Measurements from ENCODE around the gene BICD1. TPM values are rescaled to one million over a fixed set of nuclear protein-coding genes. Genes with fewer than 3 reads are reported as not detected.
"Not testable (repeated sequence)": the region's sequence is repeated elsewhere in the genome, so short reads cannot be mapped to it uniquely, and the experiment has no call there.

The BICD1 gene
- polyA plus RNA-seq, 1 experiment, result 7.9 TPM

GRCh38 chr12:32087306-32087705 is 19.3 kb upstream of the BICD1 start:
- DNase-seq (ENCODE audit: low read depth), result no peak
- Histone ChIP-seq H3K36me3 (ENCODE audit: control insufficient read depth, insufficient read depth, low read length) (no peaks in the 10 kb centered on the region), H3K4me3 (ENCODE audit: low read depth, low read length) (no peak overlapping the region), H3K27me3 (ENCODE audit: control insufficient read depth, insufficient read depth, low read length) (no peaks in the 10 kb centered on the region)
- ChIA-PET POLR2A (no interaction called here), CTCF (interaction anchor here (0.7 kb wide), 1 partner anchor 27 kb away, joined by 4 read pairs; no protein-coding TSS in a partner anchor)
- TF ChIP-seq CTCF (IDR thresholded peaks at IDR 0.05; ENCODE audit: insufficient read depth, low read depth, low read length), result no peak

GRCh38 chr12:32089156-32089555 is 17.5 kb upstream of the BICD1 start:
- Histone ChIP-seq H3K27me3 (ENCODE audit: control insufficient read depth, insufficient read depth, low read length) (no peaks in the 10 kb centered on the region), H3K4me3 (ENCODE audit: low read depth, low read length) (no peak overlapping the region), H3K36me3 (ENCODE audit: control insufficient read depth, insufficient read depth, low read length) (no peaks in the 10 kb centered on the region)
- no peak for TF ChIP-seq CTCF (IDR thresholded peaks at IDR 0.05; ENCODE audit: insufficient read depth, low read depth, low read length)
- ChIA-PET CTCF (interaction anchor here (0.9 to 1.6 kb wide), 3 partner anchors 17 to 20 kb away, joined by 3 read pairs; no protein-coding TSS in a partner anchor), POLR2A (no interaction called here)
- DNase-seq (ENCODE audit: low read depth), result no peak

GRCh38 chr12:32089586-32089985 is 17.1 kb upstream of the BICD1 start:
- Histone ChIP-seq H3K36me3 (ENCODE audit: control insufficient read depth, insufficient read depth, low read length) (no peaks in the 10 kb centered on the region), H3K4me3 (ENCODE audit: low read depth, low read length) (no peak overlapping the region), H3K27me3 (ENCODE audit: control insufficient read depth, insufficient read depth, low read length) (no peaks in the 10 kb centered on the region)
- ChIA-PET CTCF (interaction anchor here (0.9 to 1.6 kb wide), 2 partner anchors 18 kb away, joined by 3 read pairs; no protein-coding TSS in a partner anchor), POLR2A (no interaction called here)
- no peak for TF ChIP-seq CTCF (IDR thresholded peaks at IDR 0.05; ENCODE audit: insufficient read depth, low read depth, low read length)
- DNase-seq (ENCODE audit: low read depth), result no peak

- CTCF ChIA-PET, result no interaction called here
- no peak for TF ChIP-seq CTCF (IDR thresholded peaks at IDR 0.05; ENCODE audit: insufficient read depth, low read depth, low read length)
- Histone ChIP-seq H3K27me3 (ENCODE audit: control insufficient read depth, insufficient read depth, low read length) (peaks cover 2% of the 10 kb centered on the region; the same call in 1 of the 2 replicates), H3K4me3 (ENCODE audit: low read depth, low read length) (no peak overlapping the region), H3K36me3 (ENCODE audit: control insufficient read depth, insufficient read depth, low read length) (no peaks in the 10 kb centered on the region)
- POLR2A ChIA-PET, result no interaction called here
- DNase-seq (ENCODE audit: low read depth), result no peak
Measured at GRCh38 chr12:32091696-32092095, 15.0 kb upstream of the BICD1 start.

- Histone ChIP-seq H3K4me3 (ENCODE audit: low read depth, low read length) (no peak overlapping the region), H3K36me3 (ENCODE audit: control insufficient read depth, insufficient read depth, low read length) (no peaks in the 10 kb centered on the region), H3K27me3 (ENCODE audit: control insufficient read depth, insufficient read depth, low read length) (peaks cover 2% of the 10 kb centered on the region; the same call in 1 of the 2 replicates)
- no peak for TF ChIP-seq CTCF (IDR thresholded peaks at IDR 0.05; ENCODE audit: insufficient read depth, low read depth, low read length)
- DNase-seq (ENCODE audit: low read depth), result no peak
- POLR2A ChIA-PET, result no interaction called here
- CTCF ChIA-PET, result no interaction called here
Measured at GRCh38 chr12:32098112-32098511, 8.5 kb upstream of the BICD1 start.

GRCh38 chr12:32099275-32099674 is 7.4 kb upstream of the BICD1 start:
- H3K4me3 ChIP-seq (ENCODE audit: low read depth, low read length); H3K36me3 ChIP-seq (ENCODE audit: control insufficient read depth, insufficient read depth, low read length); POLR2A ChIA-PET; H3K27me3 ChIP-seq (ENCODE audit: control insufficient read depth, insufficient read depth, low read length); DNase-seq (ENCODE audit: low read depth): not testable (repeated sequence)
- CTCF ChIA-PET, result interaction anchor here (1.0 kb wide), 1 partner anchor 39 kb away, joined by 3 read pairs; no protein-coding TSS in a partner anchor
